22Rv1 (cell line): Measurements from ENCODE around the gene AOPEP.

Experiments
- H3K27ac ChIP-seq: fragments of 450-650 bp; 2 replicates; pipeline ENCODE4 v1.5.1; 2017
- ZFX ChIP-seq: fragments of 450-650 bp; IDR thresholded peaks from 2 replicates; pipeline ENCODE4 v1.6.1; 2017; ENCODE audit warnings: antibody characterized with exemption, borderline replicate concordance
- TF ChIP-seq, protein P1 (sequence below): fragments of 450-650 bp; IDR thresholded peaks from 2 replicates; pipeline ENCODE4 v1.5.1; 2017; ENCODE audit warnings: mild to moderate bottlenecking

AOPEP gene

DNA sequence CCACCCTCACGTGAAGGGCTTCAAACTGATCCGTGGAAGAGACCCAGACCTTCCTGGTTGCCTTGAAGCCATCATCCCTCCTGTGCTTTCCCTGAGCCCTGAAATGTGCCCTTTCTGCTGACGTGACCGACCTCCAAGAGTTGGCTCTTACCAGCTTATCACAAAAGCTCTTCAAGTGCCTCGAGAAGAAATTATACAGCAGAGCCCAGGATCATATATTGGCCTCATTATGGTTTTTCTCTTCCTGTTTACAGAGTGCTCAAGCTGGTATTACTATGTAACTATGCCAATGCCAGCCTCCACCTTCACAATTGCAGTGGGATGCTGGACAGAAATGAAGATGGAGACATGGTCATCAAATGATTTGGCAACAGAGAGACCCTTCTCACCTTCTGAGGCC lies 66.0 kb downstream of the AOPEP start:
- no peak overlapping the region for H3K27ac ChIP-seq

DNA sequence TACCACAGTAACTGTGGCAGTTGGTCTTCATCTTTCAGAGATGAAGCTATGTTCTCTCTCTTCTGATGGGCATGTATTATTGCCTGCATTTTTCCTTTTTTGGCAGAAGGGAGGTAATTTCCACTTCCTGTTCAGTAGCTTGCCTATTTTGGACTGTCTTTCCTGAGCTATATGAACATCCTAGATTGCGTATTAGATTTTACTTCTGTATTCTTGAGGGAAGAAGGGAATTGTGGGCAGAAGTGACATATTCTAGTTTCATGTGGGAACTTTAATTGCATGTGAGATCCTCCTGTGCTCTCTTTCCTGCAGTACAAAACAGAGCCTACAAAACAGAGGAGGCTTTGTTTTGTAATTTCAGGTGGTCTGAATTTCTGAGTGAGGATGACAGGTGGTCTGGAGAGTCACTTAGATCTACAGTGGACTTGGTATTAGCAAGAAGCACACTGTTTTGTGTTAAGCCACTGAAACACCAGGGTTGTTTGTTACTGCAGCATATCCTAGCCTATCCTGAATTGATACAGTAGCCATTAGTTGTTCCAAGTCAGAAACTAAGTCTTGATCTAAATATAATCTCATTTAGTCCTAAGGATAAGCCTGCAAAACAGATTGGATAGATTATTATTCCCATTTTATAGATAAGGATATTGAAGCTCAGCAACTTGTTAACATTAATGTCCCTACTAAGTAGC lies 68.1 kb downstream of the AOPEP start:
- TF ChIP-seq, protein P1, sequence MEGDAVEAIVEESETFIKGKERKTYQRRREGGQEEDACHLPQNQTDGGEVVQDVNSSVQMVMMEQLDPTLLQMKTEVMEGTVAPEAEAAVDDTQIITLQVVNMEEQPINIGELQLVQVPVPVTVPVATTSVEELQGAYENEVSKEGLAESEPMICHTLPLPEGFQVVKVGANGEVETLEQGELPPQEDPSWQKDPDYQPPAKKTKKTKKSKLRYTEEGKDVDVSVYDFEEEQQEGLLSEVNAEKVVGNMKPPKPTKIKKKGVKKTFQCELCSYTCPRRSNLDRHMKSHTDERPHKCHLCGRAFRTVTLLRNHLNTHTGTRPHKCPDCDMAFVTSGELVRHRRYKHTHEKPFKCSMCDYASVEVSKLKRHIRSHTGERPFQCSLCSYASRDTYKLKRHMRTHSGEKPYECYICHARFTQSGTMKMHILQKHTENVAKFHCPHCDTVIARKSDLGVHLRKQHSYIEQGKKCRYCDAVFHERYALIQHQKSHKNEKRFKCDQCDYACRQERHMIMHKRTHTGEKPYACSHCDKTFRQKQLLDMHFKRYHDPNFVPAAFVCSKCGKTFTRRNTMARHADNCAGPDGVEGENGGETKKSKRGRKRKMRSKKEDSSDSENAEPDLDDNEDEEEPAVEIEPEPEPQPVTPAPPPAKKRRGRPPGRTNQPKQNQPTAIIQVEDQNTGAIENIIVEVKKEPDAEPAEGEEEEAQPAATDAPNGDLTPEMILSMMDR = no peak
- no peak for TF ChIP-seq ZFX
- H3K27ac ChIP-seq = no peak overlapping the region

More for the DNA sequence above, 66.0 kb downstream of the AOPEP start:
- no peak for TF ChIP-seq ZFX
- TF ChIP-seq, protein P1 = no peak

DNA sequence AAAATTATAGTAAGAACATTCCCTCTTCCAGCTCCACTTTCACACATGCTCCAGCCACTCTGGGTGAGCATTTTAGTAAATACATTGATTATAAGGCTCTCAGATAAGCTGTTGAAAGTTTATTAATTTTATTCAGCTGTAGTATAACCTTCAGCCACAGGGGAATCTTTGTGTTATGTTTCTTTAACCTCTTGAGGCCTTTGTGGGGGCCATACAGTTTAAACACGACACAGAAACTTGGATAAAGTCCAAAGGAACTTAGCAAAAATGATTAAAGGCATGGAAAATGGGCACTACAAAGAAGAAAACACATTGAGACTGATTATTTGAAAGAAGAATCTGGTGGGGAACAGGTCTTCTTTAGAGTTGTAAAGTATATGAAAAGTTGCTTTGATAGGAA lies 70.2 kb downstream of the AOPEP start:
- no peak overlapping the region for H3K27ac ChIP-seq
- TF ChIP-seq, protein P1 = no peak
- TF ChIP-seq ZFX = no peak

DNA sequence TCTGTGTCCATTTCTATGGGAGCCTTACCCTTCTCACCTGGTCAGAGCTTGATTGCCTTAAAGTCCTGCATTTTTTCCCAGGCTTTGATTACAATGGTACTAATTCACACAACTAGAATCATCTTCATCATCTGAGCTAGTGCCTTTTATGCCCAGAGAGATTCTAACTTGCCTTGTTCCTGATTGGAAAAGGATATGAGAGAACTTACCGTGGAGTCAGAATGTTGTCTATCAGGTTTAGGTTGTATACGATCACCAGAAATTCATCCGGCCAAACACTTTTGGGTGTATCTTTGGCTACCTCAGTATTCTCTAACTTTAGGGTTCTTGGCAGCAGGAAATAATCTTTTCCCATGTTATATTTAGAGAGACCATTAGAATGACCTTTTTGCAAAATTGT lies 71.7 kb downstream of the AOPEP start:
- TF ChIP-seq, protein P1 = no peak
- TF ChIP-seq ZFX = no peak
- H3K27ac ChIP-seq = no peak overlapping the region

DNA sequence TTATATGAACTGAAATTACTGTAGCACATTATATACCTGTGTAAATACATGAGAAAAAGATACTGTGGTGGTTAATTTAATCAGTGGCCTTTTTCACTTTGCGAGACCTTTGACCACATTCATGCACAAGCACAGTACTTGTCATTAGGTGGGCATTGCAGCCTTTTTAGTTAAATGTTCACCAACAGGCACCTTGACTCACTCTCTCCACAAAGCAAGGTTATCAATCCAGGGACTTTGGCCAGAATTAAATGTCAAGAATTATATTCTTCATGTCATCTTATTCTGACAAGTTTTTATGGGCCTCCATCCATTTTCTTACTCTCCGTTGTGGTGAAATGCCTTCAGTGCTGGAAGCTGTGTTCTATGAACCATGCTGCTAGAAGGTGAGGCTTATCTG lies 72.2 kb downstream of the AOPEP start:
- no peak overlapping the region for H3K27ac ChIP-seq

DNA sequence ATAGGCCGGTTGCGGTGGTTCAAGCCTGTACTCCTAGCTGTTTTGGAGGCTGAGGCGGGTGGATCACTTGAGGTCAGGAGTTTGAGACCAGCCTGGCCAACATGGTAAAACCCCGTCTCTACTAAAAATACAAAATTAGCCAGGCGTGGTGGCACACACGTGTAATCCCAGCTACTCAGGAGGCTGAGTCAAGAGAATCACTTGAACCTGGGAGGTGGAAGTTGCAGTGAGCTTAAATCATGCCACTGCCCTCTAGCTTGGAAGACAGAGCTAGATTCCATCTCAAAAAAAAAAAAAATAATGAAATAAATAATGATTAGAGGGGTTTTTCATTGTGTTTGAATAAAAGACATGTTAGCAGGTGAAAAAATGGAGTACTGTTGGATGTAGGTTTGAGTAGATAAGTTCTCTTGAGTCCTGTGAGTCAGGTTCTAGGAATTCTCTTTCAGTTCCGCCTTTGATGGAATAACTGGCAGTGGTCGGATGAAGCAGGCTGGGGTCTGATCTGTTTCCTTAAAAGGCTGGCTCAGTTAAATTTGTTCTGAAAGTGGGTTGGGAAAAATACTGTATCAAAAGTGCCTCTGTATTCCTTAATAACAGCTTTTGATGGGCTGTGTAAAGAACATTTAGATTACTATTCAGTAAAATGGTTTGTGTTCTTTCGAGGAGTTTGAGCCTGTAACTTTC lies 73.2 kb downstream of the AOPEP start:
- H3K27ac ChIP-seq = no peak overlapping the region
- TF ChIP-seq, protein P1 = no peak
- no peak for TF ChIP-seq ZFX

More for the DNA sequence above, 72.2 kb downstream of the AOPEP start:
- TF ChIP-seq, protein P1 = no peak
- TF ChIP-seq ZFX = no peak
